Spleen (tissue), 11 donors: ENCODE measurements around the gene CASS4. TPM values are rescaled to one million over a fixed set of nuclear protein-coding genes. Genes with fewer than 3 reads are reported as not detected.

Experiments
- DNase-seq: peaks from one replicate; pipeline ENCODE4 v3.0.0-alpha.2; 2020
- H3K27ac ChIP-seq, 8 donors: fragments of 200-600 bp; sonication (generic) in 7 of 8; 1 replicate in 4 of 8; 2 replicates in 4 of 8; pipeline versions ENCODE4 v1.5.0 to v1.8.0; 2016 to 2021; ENCODE audit warnings: inconsistent platforms in 4 of 8, mild to moderate bottlenecking in 4 of 8, moderate library complexity in 1 of 8
- H3K27me3 ChIP-seq, 7 donors: fragments of 200-600 bp; sonication (generic) in 6 of 7; replicated peaks in 1 of 7; 1 replicate in 4 of 7; 2 replicates in 3 of 7; pipeline versions ENCODE4 v1.5.0 to v1.8.0; 2016 to 2021; ENCODE audit warnings: inconsistent platforms in 3 of 7, mild to moderate bottlenecking in 1 of 7
- H3K36me3 ChIP-seq, 6 donors: fragments of 200-600 bp; sonication (generic) in 5 of 6; 1 replicate in 4 of 6; 2 replicates in 2 of 6; pipeline versions ENCODE4 v1.5.0 to v1.8.0; 2016 to 2021; ENCODE audit warnings: inconsistent platforms in 2 of 6
- H3K4me1 ChIP-seq, 6 donors: fragments of 200-600 bp; sonication (generic) in 5 of 6; 1 replicate in 3 of 6; 2 replicates in 3 of 6; pipeline versions ENCODE4 v1.5.0 to v1.8.0; 2016 to 2021; ENCODE audit warnings: inconsistent platforms in 3 of 6
- H3K4me3 ChIP-seq, 8 donors: fragments of 200-600 bp; sonication (generic) in 7 of 8; 1 replicate in 4 of 8; 2 replicates in 4 of 8; pipeline versions ENCODE4 v1.5.0 to v1.8.0; 2016 to 2021; ENCODE audit warnings: inconsistent platforms in 4 of 8, mild to moderate bottlenecking in 4 of 8, moderate library complexity in 2 of 8
- H3K9me3 ChIP-seq, 8 donors: fragments of 200-600 bp; sonication (generic) in 7 of 8; 1 replicate in 4 of 8; 2 replicates in 4 of 8; pipeline versions ENCODE4 v1.5.0 to v1.8.0; 2016 to 2021; ENCODE audit warnings: inconsistent platforms in 4 of 8
- POLR2A ChIP-seq, 3 donors: fragments of 450-650 bp; IDR thresholded peaks; one replicate each; pipeline ENCODE4 v1.5.1; 2017; ENCODE audit warnings: antibody characterized with exemption in 3 of 3, mild to moderate bottlenecking in 1 of 3
- POLR2AphosphoS5 ChIP-seq, 3 donors: sonication (generic); formaldehyde crosslinking; IDR thresholded peaks; one replicate each; pipeline ENCODE4 v1.5.1; 2017; ENCODE audit warnings: antibody characterized with exemption in 3 of 3
- WGBS, 5 donors: extraction: QIAGEN DNeasy Blood & Tissue Kit in 3 of 5; methylation state at CpG; one replicate each; pipeline versions ENCODE4 v1.1.5 to v1.1.7; 2013 to 2018; 5-methylcytosine and 5-hydroxymethylcytosine counted together
- intact Hi-C: fragments of 100-400 bp; cut with DNase I; formaldehyde crosslinking; loops from one replicate; pipeline ENCODE4 v1.15.0; 2023; ENCODE audit warnings: low total_unique reads
- polyA plus RNA-seq, 3 donors: library from polyadenylated mRNA; stranded (reverse); fragments of 200-250 nt; gene quantifications; one replicate each; pipeline ENCODE4 v1.2.1, GENCODE V29; 2013
- small RNA-seq, 4 donors: library from RNA; depleted of rRNA; stranded (forward); fragments of <200 nt; gene quantifications; one replicate each; pipeline ENCODE3, GENCODE V24; 2016
- total RNA-seq, 7 donors: library from RNA; depleted of rRNA in 3 of 7; stranded (reverse); fragments of >200 nt in 3 of 7; fragmentation: NEBNext Ultra II Directional in 4 of 7; extraction: Animal tissue kit (Norgen Biotek cat#: 25700) in 4 of 7; gene quantifications; one replicate each; pipeline versions ENCODE4 v1.1.0 to v1.2.1, GENCODE V29; 2016 to 2021
- TF ChIP-seq, protein P1 (sequence below), 11 experiments: fragments of 200-600 bp in 7 of 11; fragments of 450-650 bp in 4 of 11; sonication (generic) in 4 of 11; IDR thresholded peaks in 8 of 11; conservative IDR thresholded peaks in 3 of 11; 1 replicate in 7 of 11; 2 replicates in 4 of 11; pipeline versions ENCODE4 v1.4.0 to v1.8.0; 2016 to 2021; ENCODE audit warnings: antibody characterized with exemption in 11 of 11, inconsistent platforms in 4 of 11, mild to moderate bottlenecking in 1 of 11
- donor health status: healthy with polysubstance abuse.
- donor health status: DM: no; HTN: no; CAD: no; lungs with moderate emphysema.
- donor health status: DM: no; HTN: no; CAD: no.
- donor health status: Bipolar disorder and iron deficiency.
- donor health status: healthy.
- donor health status: DM: no; HTN: no; CAD: no.
- donor health status: DM: yes; HTN: yes; CAD: no.

CASS4 gene
- total and polyA plus RNA-seq, 10 donors: 1.2 to 15.5 (median 11.1) TPM

DNA sequence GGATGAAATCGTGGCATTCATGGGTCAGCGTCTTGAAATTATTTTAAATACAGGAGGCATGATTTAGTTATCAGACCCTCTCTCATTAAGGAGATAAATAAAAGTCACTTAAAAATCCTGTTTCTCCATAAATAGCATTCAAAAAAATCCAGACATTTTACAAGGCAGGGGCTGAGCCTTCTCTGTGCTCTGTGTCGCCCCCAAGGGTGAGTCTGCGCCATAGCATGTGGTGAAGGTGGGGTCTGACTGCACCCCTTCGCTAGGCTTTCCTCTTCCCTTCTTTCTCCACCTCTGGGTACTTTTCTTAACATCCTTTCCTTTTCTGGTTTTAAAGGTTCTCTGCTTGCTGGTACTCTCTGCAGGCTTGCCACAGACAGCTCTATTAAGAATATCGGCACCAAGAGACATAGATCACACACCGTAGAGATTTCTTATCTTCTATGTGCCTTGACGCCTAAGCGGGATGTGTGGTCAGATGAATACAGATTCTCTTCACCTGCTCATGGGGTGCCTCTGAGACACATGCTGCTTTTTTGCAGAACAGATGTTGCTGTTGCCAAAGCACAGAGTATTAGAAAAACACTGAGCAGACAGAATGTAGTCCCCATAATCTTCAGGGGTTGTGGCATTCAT lies 92.4 kb downstream of the CASS4 start:
- Histone ChIP-seq H3K4me1 (peaks cover 0 to 18% (median 0%) of the 10 kb centered on the region in 6 donors), H3K27ac (no peak overlapping the region), H3K9me3 (no peaks in the 10 kb centered on the region), H3K36me3 (peaks cover 0 to 82% (median 0%) of the 10 kb centered on the region in 6 donors), H3K27me3 (no peaks in the 10 kb centered on the region), H3K4me3 (no peak overlapping the region)
- intact Hi-C loops: no loop called here
- no peak for DNase-seq
- TF ChIP-seq POLR2A (IDR thresholded peaks at IDR 0.05): no peak
- TF ChIP-seq POLR2AphosphoS5 (IDR thresholded peaks at IDR 0.05): no peak
- TF ChIP-seq, protein P1, sequence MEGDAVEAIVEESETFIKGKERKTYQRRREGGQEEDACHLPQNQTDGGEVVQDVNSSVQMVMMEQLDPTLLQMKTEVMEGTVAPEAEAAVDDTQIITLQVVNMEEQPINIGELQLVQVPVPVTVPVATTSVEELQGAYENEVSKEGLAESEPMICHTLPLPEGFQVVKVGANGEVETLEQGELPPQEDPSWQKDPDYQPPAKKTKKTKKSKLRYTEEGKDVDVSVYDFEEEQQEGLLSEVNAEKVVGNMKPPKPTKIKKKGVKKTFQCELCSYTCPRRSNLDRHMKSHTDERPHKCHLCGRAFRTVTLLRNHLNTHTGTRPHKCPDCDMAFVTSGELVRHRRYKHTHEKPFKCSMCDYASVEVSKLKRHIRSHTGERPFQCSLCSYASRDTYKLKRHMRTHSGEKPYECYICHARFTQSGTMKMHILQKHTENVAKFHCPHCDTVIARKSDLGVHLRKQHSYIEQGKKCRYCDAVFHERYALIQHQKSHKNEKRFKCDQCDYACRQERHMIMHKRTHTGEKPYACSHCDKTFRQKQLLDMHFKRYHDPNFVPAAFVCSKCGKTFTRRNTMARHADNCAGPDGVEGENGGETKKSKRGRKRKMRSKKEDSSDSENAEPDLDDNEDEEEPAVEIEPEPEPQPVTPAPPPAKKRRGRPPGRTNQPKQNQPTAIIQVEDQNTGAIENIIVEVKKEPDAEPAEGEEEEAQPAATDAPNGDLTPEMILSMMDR (IDR thresholded peaks at IDR 0.05 in 8 of 11, conservative IDR thresholded peaks at IDR 0.05 in 3 of 11): peak in 5 of 11 experiments; percentile 14 to 57 (median 44)
- 85 to 88% (median 86%) methylated on average over 9 of the region's 9 CpGs for WGBS, 5 donors

GRCh38 chr20:56506103-56506502 lies 94.0 kb downstream of the CASS4 start:
- Histone ChIP-seq H3K9me3 (no peaks in the 10 kb centered on the region), H3K27ac (no peak overlapping the region), H3K4me3 (no peak overlapping the region), H3K27me3 (no peaks in the 10 kb centered on the region), H3K36me3 (peaks cover 0 to 73% (median 0%) of the 10 kb centered on the region in 6 donors), H3K4me1 (peaks cover 0 to 18% (median 0%) of the 10 kb centered on the region in 6 donors)
- TF ChIP-seq POLR2A (IDR thresholded peaks at IDR 0.05): no peak
- TF ChIP-seq POLR2AphosphoS5 (IDR thresholded peaks at IDR 0.05): no peak
- TF ChIP-seq, protein P1 (IDR thresholded peaks at IDR 0.05 in 8 of 11, conservative IDR thresholded peaks at IDR 0.05 in 3 of 11): no peak
- intact Hi-C loops: no loop called here
- DNase-seq: no peak
- WGBS, 5 donors: 31 to 61% (median 41%) methylated on average over 3 of the region's 3 CpGs

Small RNAs within 50 kb of the gene (small RNA-seq; reads per million reads assigned to genes)
- 0 reads per million in 4 donors for gene RPL39P

Other genes starting within 250 kb of the CASS4 start
- not detected for gene MC3R, start 163.5 kb upstream of the CASS4 start, total RNA-seq
- gene MC3R, start 163.5 kb upstream of the CASS4 start, polyA plus RNA-seq: not detected
- 10 to 100 TPM; 18.0 to 48.4 (median 30.3) TPM for gene FAM210B, start 53.3 kb upstream of the CASS4 start, total RNA-seq
- 10 to 100 TPM in 2 of 3 donors, 1 to 10 TPM in 1; 9.4 to 16.3 (median 10.8) TPM for gene FAM210B, start 53.3 kb upstream of the CASS4 start, polyA plus RNA-seq
- 10 to 100 TPM in 1 of 7 donors, 1 to 10 TPM in 6; 3.0 to 10.0 (median 7.5) TPM for gene AURKA, start 20.0 kb upstream of the CASS4 start, total RNA-seq
- gene AURKA, start 20.0 kb upstream of the CASS4 start, polyA plus RNA-seq: 1 to 10 TPM; 1.6 to 7.2 (median 5.1) TPM
- gene CSTF1, start 19.6 kb upstream of the CASS4 start, total RNA-seq: 10 to 100 TPM; 24.4 to 45.0 (median 32.9) TPM
- 10 to 100 TPM in 2 of 3 donors, 1 to 10 TPM in 1; 9.8 to 13.8 (median 10.9) TPM for gene CSTF1, start 19.6 kb upstream of the CASS4 start, polyA plus RNA-seq
- 10 to 100 TPM; 50.3 to 89.3 (median 72.7) TPM for gene RTF2, start 56.4 kb downstream of the CASS4 start, total RNA-seq
- gene RTF2, start 56.4 kb downstream of the CASS4 start, polyA plus RNA-seq: 10 to 100 TPM; 66.2 to 83.9 (median 83.8) TPM
- gene FAM209A, start 112.5 kb downstream of the CASS4 start, total RNA-seq: 1 to 10 TPM in 6 of 7 donors, not detected in 1; 1.2 to 4.3 (median 2.1) TPM
- 1 to 10 TPM in 2 of 3 donors, under 1 TPM in 1; 0.59 to 2.0 (median 1.1) TPM for gene FAM209A, start 112.5 kb downstream of the CASS4 start, polyA plus RNA-seq
- gene FAM209B, start 121.0 kb downstream of the CASS4 start, total RNA-seq: 1 to 10 TPM in 3 of 7 donors, under 1 TPM in 1, not detected in 3; 0.97 to 1.9 (median 1.6) TPM
- gene FAM209B, start 121.0 kb downstream of the CASS4 start, polyA plus RNA-seq: 1 to 10 TPM; 1.4 to 5.8 (median 3.3) TPM
- under 1 TPM in 1 of 7 donors, not detected in 6; 0.16 TPM for gene TFAP2C, start 217.0 kb downstream of the CASS4 start, total RNA-seq
- gene TFAP2C, start 217.0 kb downstream of the CASS4 start, polyA plus RNA-seq: under 1 TPM in 2 of 3 donors, not detected in 1; 0.03 to 0.10 TPM